Keratinocyte (primary cell): Measurements from ENCODE around the gene UGT1A4. TPM values are rescaled to one million over a fixed set of nuclear protein-coding genes. Genes with fewer than 3 reads are reported as not detected.

ENCODE experiments used
- DNase-seq: peaks from one replicate; pipeline ENCODE4 v3.0.0-alpha.2; 2011; ENCODE audit warnings: low read depth, missing footprints, low spot score
- FAIRE-seq: peaks from 2 replicates; lab custom pipeline; 2011; peaks lifted over from hg19 to GRCh38; lab: Jason Lieb, UNC
- H2AFZ ChIP-seq: 2 replicates; pipeline ENCODE4 v1.6.0; 2012; ENCODE audit warnings: low read length, control low read depth, inconsistent platforms; ENCODE audit not compliant: control insufficient read depth
- H3K27ac ChIP-seq: 2 replicates; pipeline ENCODE4 v1.5.1; 2011; ENCODE audit warnings: low read length; ENCODE audit not compliant: control insufficient read depth, insufficient read depth
- H3K27me3 ChIP-seq: 3 replicates; pipeline ENCODE4 v1.6.0; 2011; ENCODE audit warnings: low read length; ENCODE audit not compliant: control insufficient read depth, insufficient read depth; ENCODE audit errors: extremely low read depth
- H3K36me3 ChIP-seq, 2 experiments: 2 replicates in 1 of 2; 3 replicates in 1 of 2; pipeline ENCODE4 v1.5.1; 2011; ENCODE audit warnings: low read length in 2 of 2, mild to moderate bottlenecking in 1 of 2; ENCODE audit not compliant: control insufficient read depth in 2 of 2, insufficient read depth in 2 of 2; ENCODE audit errors: extremely low read depth in 1 of 2
- H3K4me1 ChIP-seq: 3 replicates; pipeline ENCODE4 v1.5.1; 2011; ENCODE audit warnings: low read length; ENCODE audit not compliant: control insufficient read depth, insufficient read depth; ENCODE audit errors: extremely low read depth
- H3K4me2 ChIP-seq: 3 replicates; pipeline ENCODE4 v1.6.0; 2011; ENCODE audit warnings: low read depth, low read length; ENCODE audit not compliant: control insufficient read depth, insufficient read depth; ENCODE audit errors: extremely low read depth
- H3K4me3 ChIP-seq, 3 experiments: fragments of 200-600 bp in 1 of 3; sonication (generic) in 1 of 3; 2 replicates in 2 of 3; 3 replicates in 1 of 3; pipeline ENCODE4 v1.5.1; 2011 to 2016; ENCODE audit warnings: low read length in 3 of 3, mild to moderate bottlenecking in 3 of 3, control low read depth in 2 of 3, inconsistent platforms in 1 of 3, low read depth in 1 of 3, mixed read lengths in 1 of 3, mixed run types in 1 of 3, moderate library complexity in 1 of 3; ENCODE audit not compliant: control insufficient read depth in 2 of 3, insufficient read depth in 2 of 3; ENCODE audit errors: extremely low read depth in 1 of 3
- H3K79me2 ChIP-seq: 2 replicates; pipeline ENCODE4 v1.6.0; 2012; ENCODE audit warnings: low read length; ENCODE audit not compliant: control insufficient read depth, insufficient read depth
- H3K9ac ChIP-seq: 3 replicates; pipeline ENCODE4 v1.6.0; 2011; ENCODE audit warnings: low read length; ENCODE audit not compliant: control insufficient read depth, insufficient read depth; ENCODE audit errors: extremely low read depth
- H3K9me1 ChIP-seq: 3 replicates; pipeline ENCODE4 v1.6.0; 2011; ENCODE audit warnings: low read length; ENCODE audit not compliant: control insufficient read depth, insufficient read depth; ENCODE audit errors: extremely low read depth
- H3K9me3 ChIP-seq: 2 replicates; pipeline ENCODE4 v1.5.1; 2012; ENCODE audit warnings: low read depth, low read length; ENCODE audit not compliant: control insufficient read depth
- H4K20me1 ChIP-seq: 3 replicates; pipeline ENCODE4 v1.6.0; 2011; ENCODE audit warnings: low read length; ENCODE audit not compliant: control insufficient read depth, insufficient read depth; ENCODE audit errors: extremely low read depth
- CTCF ChIP-seq, 3 experiments: IDR thresholded peaks in 1 of 3; conservative IDR thresholded peaks in 1 of 3; optimal IDR thresholded peaks in 1 of 3; 2 replicates in 2 of 3; 3 replicates in 1 of 3; pipeline versions ENCODE3 to v1.5.1; 2011; ENCODE audit warnings: low read length in 3 of 3, mild to moderate bottlenecking in 3 of 3, moderate library complexity in 2 of 3, control low read depth in 1 of 3, inconsistent platforms in 1 of 3; ENCODE audit not compliant: insufficient read depth in 2 of 3; ENCODE audit errors: extremely low read depth in 1 of 3
- EZH2 ChIP-seq: IDR thresholded peaks from one replicate; pipeline ENCODE4 v1.6.1; 2012; ENCODE audit warnings: inconsistent platforms, mild to moderate bottlenecking, low read length, moderate library complexity
- dilution Hi-C: fragments of 300-500 bp; cut with MboI; formaldehyde crosslinking; loops from one replicate; pipeline ENCODE4 v1.7.0; 2020; ENCODE audit warnings: low sequenced_read_pairs; ENCODE audit not compliant: extremely low pct_ligation_motif_present
- polyA plus RNA-seq, 5 experiments: library from polyadenylated mRNA; depleted of rRNA in 3 of 5; stranded (reverse) in 3 of 5; stranded (forward) in 1 of 5; unstranded in 1 of 5; fragments of >200 nt; gene quantifications; 1 replicate in 1 of 5; 2 replicates in 3 of 5; 3 replicates in 1 of 5; pipeline versions ENCODE4 v1.2.1 to v1.2.3, GENCODE V29; 2011 to 2012; ENCODE audit warnings: missing spikeins in 2 of 5, low read depth in 1 of 5, low replicate concordance in 1 of 5

UGT1A4 gene
- polyA plus RNA-seq, 1 donor (not counting 4 experiments of a cell fraction or from before 2014, with no cell fraction given): 2.4 TPM

GRCh38 chr2:233811732-233812131 lies 93.2 kb downstream of the UGT1A4 start:
- no peak overlapping the region for H3K27ac ChIP-seq
- H3K4me2 ChIP-seq: no peak overlapping the region
- no peaks in the 10 kb centered on the region for H3K9me1 ChIP-seq
- DNase-seq: no peak
- no peaks in the 10 kb centered on the region for H3K36me3 ChIP-seq
- no peak overlapping the region for H3K9ac ChIP-seq
- no peak overlapping the region for H2AFZ ChIP-seq
- TF ChIP-seq EZH2: no peak
- dilution Hi-C loops: no loop called here
- no peak overlapping the region for H3K4me3 ChIP-seq
- H4K20me1 ChIP-seq: no peaks in the 10 kb centered on the region
- peaks cover 8% of the 10 kb centered on the region for H3K27me3 ChIP-seq
- no peaks in the 10 kb centered on the region for H3K4me1 ChIP-seq
- H3K9me3 ChIP-seq: no peaks in the 10 kb centered on the region
- H3K79me2 ChIP-seq: no peaks in the 10 kb centered on the region
- FAIRE-seq: no peak

- dilution Hi-C loops: no loop called here
- H3K4me3 ChIP-seq: no peak overlapping the region
- no peak overlapping the region for H3K27ac ChIP-seq
- no peak overlapping the region for H3K4me2 ChIP-seq
- FAIRE-seq (no peak), DNase-seq (no peak)
- no peaks in the 10 kb centered on the region for H3K9me1 ChIP-seq
- no peak overlapping the region for H2AFZ ChIP-seq
- H3K9ac ChIP-seq: no peak overlapping the region
- no peaks in the 10 kb centered on the region for H4K20me1 ChIP-seq
- peaks cover 8% of the 10 kb centered on the region for H3K27me3 ChIP-seq
- no peaks in the 10 kb centered on the region for H3K36me3 ChIP-seq
- no peaks in the 10 kb centered on the region for H3K4me1 ChIP-seq
- TF ChIP-seq CTCF (optimal IDR thresholded peaks at IDR 0.05 in 1 of 3, IDR thresholded peaks at IDR 0.05 in 1 of 3, conservative IDR thresholded peaks at IDR 0.05 in 1 of 3; ENCODE audit: extremely low read depth in 1 of 3, insufficient read depth in 2 of 3, low read length in 3 of 3) (no peak), EZH2 (no peak)
- no peaks in the 10 kb centered on the region for H3K79me2 ChIP-seq
- no peaks in the 10 kb centered on the region for H3K9me3 ChIP-seq
These were observed 94.9 kb downstream of the UGT1A4 start for GRCh38 chr2:233813236-233814055.
